Measurements from ENCODE around the gene ATP8A2.
"Not testable (repeated sequence)": the region's sequence is repeated elsewhere in the genome, so short reads cannot be mapped to it uniquely, and the experiment has no call there.

Gene ATP8A2

DNA sequence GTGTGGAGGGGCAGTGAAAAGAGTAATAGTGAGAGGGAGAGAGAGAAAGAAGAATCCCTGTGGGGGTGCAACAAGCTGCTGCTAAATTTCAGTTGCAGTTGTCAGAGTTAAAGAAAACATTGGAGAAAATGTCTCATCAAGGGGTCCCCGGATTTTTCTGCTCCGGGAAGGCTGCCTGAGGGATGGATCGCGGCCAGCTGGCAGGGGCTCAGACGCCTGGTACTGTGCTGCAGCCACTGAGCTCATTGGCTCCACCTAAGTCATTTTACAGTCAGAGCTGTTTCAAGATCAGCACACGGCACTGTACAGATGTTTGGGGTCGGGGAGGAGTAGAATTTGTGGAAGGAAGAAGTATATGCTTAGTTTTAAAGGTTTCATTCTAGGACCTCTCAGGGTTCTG lies 573.8 kb downstream of the ATP8A2 start:
- H3K36me3 ChIP-seq (ENCODE audit: insufficient read depth, low read length): no peaks in the 10 kb centered on the region
- H3K4me1 ChIP-seq (ENCODE audit: control insufficient read depth, insufficient read depth, low read length, unreplicated experiment): no peaks in the 10 kb centered on the region
- no peak overlapping the region for H3K27ac ChIP-seq (ENCODE audit: low read depth, low read length)
- no peaks in the 10 kb centered on the region for H3K79me2 ChIP-seq (ENCODE audit: control insufficient read depth, insufficient read depth, low read length, unreplicated experiment)
- no peak overlapping the region for H2AFZ ChIP-seq (ENCODE audit: low read length, unreplicated experiment)
- H3K4me3 ChIP-seq (ENCODE audit: low read depth, low read length): no peak overlapping the region
- 0 out of 2 replicates have a peak, but pooled peaks cover under 1% of the 10 kb centered on the region for H3K27me3 ChIP-seq (ENCODE audit: insufficient read depth, low read length)

DNA sequence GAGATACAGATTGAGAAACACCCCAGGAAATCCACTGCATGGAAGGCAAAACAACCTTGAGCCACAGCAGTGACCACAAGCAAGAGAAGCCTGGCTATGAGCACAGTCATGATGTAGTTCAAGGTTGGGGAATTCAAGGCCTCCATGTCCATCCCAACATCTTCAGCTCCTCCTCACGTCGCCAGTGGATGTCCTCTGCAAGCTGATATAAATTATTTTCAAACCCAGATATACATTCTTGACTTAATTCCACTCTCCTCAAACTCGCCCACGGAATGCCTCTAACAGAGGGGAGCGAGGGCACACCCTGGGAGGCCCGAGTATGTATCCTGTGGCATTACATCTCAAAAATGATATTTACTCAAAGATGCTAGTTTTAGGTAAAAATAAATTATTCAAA lies 574.5 kb downstream of the ATP8A2 start:
- no peak overlapping the region for H3K4me3 ChIP-seq (ENCODE audit: low read depth, low read length)
- H3K27me3 ChIP-seq (ENCODE audit: insufficient read depth, low read length): 0 out of 2 replicates have a peak, but pooled peaks cover 7% of the 10 kb centered on the region
- H3K79me2 ChIP-seq (ENCODE audit: control insufficient read depth, insufficient read depth, low read length, unreplicated experiment): no peaks in the 10 kb centered on the region
- no peaks in the 10 kb centered on the region for H3K36me3 ChIP-seq (ENCODE audit: insufficient read depth, low read length)
- H2AFZ ChIP-seq (ENCODE audit: low read length, unreplicated experiment): no peak overlapping the region
- H3K27ac ChIP-seq (ENCODE audit: low read depth, low read length): no peak overlapping the region
- no peaks in the 10 kb centered on the region for H3K4me1 ChIP-seq (ENCODE audit: control insufficient read depth, insufficient read depth, low read length, unreplicated experiment)

DNA sequence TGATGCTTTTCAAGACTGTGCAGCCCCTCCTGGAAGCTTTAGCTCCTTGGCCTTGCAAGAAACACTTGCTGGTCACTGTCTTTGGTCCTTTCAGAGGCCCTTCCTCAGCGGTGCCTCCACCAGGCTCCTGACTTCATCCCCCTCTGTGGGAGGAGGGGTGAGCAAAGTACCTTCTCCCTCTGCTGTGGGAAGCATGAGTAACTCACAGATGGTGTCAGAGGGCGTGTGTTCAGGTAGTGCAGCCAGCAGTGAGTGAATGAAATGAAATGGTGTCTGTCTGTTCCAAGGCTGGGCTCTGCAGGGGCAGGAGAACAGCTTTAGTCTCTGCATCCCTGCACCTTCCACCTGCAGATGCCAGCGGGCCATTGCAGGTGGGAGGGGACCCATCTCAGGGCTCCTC lies 577.1 kb downstream of the ATP8A2 start:
- 0 out of 2 replicates have a peak, but pooled peaks cover 8% of the 10 kb centered on the region for H3K27me3 ChIP-seq (ENCODE audit: insufficient read depth, low read length)
- no peak overlapping the region for H2AFZ ChIP-seq (ENCODE audit: low read length, unreplicated experiment)
- no peak overlapping the region for H3K4me3 ChIP-seq (ENCODE audit: low read depth, low read length)
- no peaks in the 10 kb centered on the region for H3K4me1 ChIP-seq (ENCODE audit: control insufficient read depth, insufficient read depth, low read length, unreplicated experiment)
- no peaks in the 10 kb centered on the region for H3K79me2 ChIP-seq (ENCODE audit: control insufficient read depth, insufficient read depth, low read length, unreplicated experiment)
- no peak overlapping the region for H3K27ac ChIP-seq (ENCODE audit: low read depth, low read length)
- H3K36me3 ChIP-seq (ENCODE audit: insufficient read depth, low read length): no peaks in the 10 kb centered on the region

DNA sequence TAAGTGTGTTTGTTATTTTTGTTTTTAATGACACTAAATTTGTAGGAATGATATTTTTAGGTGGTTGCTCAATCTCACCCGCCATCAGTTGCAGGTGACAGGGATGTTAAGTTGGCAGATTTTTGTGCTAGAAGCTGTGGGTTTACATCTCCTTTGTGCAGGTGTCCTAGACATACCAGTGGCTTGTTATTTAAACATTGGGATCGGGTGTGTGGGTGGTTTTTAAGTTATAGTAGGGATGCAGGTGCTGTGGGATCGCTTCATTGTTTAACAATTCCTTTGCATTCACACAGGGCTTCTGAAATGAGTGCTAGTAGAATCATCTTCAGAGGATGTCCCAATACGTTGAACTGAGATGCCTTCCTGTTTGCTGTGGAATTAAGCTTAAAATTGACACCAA lies 580.1 kb downstream of the ATP8A2 start:
- no peaks in the 10 kb centered on the region for H3K79me2 ChIP-seq (ENCODE audit: control insufficient read depth, insufficient read depth, low read length, unreplicated experiment)
- H3K4me3 ChIP-seq (ENCODE audit: low read depth, low read length): no peak overlapping the region
- no peaks in the 10 kb centered on the region for H3K4me1 ChIP-seq (ENCODE audit: control insufficient read depth, insufficient read depth, low read length, unreplicated experiment)
- no peak overlapping the region for H3K27ac ChIP-seq (ENCODE audit: low read depth, low read length)
- H3K27me3 ChIP-seq (ENCODE audit: insufficient read depth, low read length): 0 out of 2 replicates have a peak, but pooled peaks cover 8% of the 10 kb centered on the region
- no peaks in the 10 kb centered on the region for H3K36me3 ChIP-seq (ENCODE audit: insufficient read depth, low read length)
- no peak overlapping the region for H2AFZ ChIP-seq (ENCODE audit: low read length, unreplicated experiment)

DNA sequence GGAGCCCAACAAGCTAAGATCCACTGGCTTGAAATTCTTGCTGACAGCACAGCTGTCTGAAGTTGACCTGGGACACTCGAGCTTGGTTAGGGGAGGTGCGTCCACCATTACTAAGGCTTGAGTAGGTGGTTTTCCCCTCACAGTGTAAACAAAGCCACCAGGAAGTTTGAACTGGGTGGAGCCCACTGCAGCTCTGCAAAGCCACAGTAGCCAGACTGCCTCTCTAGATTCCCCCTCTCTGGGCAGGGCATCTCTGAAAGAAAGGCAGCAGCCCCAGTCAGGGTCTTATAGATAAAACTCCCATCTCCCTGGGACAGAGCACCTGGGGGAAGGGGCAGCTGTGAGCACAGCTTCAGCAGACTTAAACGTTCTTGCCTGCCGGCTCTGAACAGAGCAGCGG lies 582.3 kb downstream of the ATP8A2 start:
- not testable (repeated sequence) for H3K27ac ChIP-seq (ENCODE audit: low read depth, low read length); H3K79me2 ChIP-seq (ENCODE audit: control insufficient read depth, insufficient read depth, low read length, unreplicated experiment); H3K27me3 ChIP-seq (ENCODE audit: insufficient read depth, low read length); H3K36me3 ChIP-seq (ENCODE audit: insufficient read depth, low read length); H3K4me3 ChIP-seq (ENCODE audit: low read depth, low read length); H3K4me1 ChIP-seq (ENCODE audit: control insufficient read depth, insufficient read depth, low read length, unreplicated experiment); H2AFZ ChIP-seq (ENCODE audit: low read length, unreplicated experiment)

DNA sequence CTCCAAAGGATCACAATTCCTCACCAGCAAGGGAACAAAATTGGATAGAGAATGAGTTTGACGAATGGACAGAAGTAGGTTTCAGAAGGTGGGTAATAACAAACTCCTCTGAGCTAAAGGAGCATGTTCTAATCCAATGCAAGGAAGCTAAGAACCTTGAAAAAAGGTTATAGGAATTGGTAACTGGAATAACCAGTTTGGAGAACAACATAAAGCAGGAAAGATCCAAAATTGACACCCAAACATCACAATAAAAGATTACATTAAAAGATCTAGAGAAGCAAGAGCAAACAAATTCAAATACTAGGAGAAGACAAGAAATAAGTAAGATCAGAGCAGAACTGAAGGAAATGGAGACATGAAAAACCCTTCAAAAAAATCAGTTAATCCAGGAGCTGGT lies 583.2 kb downstream of the ATP8A2 start:
- H3K4me3 ChIP-seq (ENCODE audit: low read depth, low read length); H3K27ac ChIP-seq (ENCODE audit: low read depth, low read length); H3K36me3 ChIP-seq (ENCODE audit: insufficient read depth, low read length); H3K4me1 ChIP-seq (ENCODE audit: control insufficient read depth, insufficient read depth, low read length, unreplicated experiment); H2AFZ ChIP-seq (ENCODE audit: low read length, unreplicated experiment); H3K79me2 ChIP-seq (ENCODE audit: control insufficient read depth, insufficient read depth, low read length, unreplicated experiment): not testable (repeated sequence)
- 0 out of 2 replicates have a peak, but pooled peaks cover 10% of the 10 kb centered on the region for H3K27me3 ChIP-seq (ENCODE audit: insufficient read depth, low read length)

DNA sequence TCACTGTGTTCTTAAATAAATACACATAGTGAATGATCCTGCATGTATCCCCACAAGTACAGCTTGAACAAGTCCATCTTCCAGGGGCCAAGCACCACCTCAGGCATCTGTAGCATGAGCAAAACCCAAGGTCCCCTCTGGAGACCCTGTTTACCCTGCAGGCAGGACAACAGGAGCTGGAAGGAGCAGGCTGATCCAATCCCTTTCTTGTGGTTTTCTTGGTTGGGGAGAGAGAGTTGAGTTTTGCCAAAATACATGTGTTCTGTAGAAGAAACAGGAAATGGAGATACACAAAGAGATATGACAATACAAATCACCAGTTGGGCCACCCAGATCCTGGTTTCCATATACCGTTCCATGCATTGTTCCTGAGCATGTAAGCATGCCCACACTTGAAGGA lies 587.2 kb downstream of the ATP8A2 start:
- no peak overlapping the region for H3K4me3 ChIP-seq (ENCODE audit: low read depth, low read length)
- no peaks in the 10 kb centered on the region for H3K4me1 ChIP-seq (ENCODE audit: control insufficient read depth, insufficient read depth, low read length, unreplicated experiment)
- H2AFZ ChIP-seq (ENCODE audit: low read length, unreplicated experiment): no peak overlapping the region
- peaks cover 12% of the 10 kb centered on the region; the same call in 1 of the 2 replicates for H3K27me3 ChIP-seq (ENCODE audit: insufficient read depth, low read length)
- no peaks in the 10 kb centered on the region for H3K79me2 ChIP-seq (ENCODE audit: control insufficient read depth, insufficient read depth, low read length, unreplicated experiment)
- H3K27ac ChIP-seq (ENCODE audit: low read depth, low read length): no peak overlapping the region
- H3K36me3 ChIP-seq (ENCODE audit: insufficient read depth, low read length): no peaks in the 10 kb centered on the region

DNA sequence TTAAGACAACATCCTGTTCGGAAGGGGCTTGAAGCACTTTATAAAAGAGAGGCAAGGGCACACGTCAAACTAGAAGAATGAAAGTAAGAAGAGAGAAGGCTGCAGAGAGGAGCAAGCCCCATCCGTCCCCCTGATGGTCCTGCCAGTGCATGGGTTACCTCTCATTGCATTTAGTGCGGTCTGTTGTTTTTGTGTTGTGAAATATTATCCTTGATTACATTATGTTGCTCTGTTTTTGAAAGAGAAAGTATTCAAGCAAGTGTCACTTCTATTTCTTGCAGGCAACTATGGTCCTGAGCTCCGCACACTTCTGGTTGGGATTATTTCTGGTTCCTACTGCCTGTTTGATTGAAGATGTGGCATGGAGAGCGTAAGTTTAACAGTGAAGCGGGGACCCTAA lies 589.5 kb downstream of the ATP8A2 start:
- H3K27me3 ChIP-seq (ENCODE audit: insufficient read depth, low read length): peaks cover 12% of the 10 kb centered on the region; the same call in 1 of the 2 replicates
- H3K27ac ChIP-seq (ENCODE audit: low read depth, low read length): no peak overlapping the region
- H3K4me3 ChIP-seq (ENCODE audit: low read depth, low read length): no peak overlapping the region
- no peaks in the 10 kb centered on the region for H3K4me1 ChIP-seq (ENCODE audit: control insufficient read depth, insufficient read depth, low read length, unreplicated experiment)
- H3K36me3 ChIP-seq (ENCODE audit: insufficient read depth, low read length): no peaks in the 10 kb centered on the region
- H2AFZ ChIP-seq (ENCODE audit: low read length, unreplicated experiment): no peak overlapping the region
- H3K79me2 ChIP-seq (ENCODE audit: control insufficient read depth, insufficient read depth, low read length, unreplicated experiment): no peaks in the 10 kb centered on the region

DNA sequence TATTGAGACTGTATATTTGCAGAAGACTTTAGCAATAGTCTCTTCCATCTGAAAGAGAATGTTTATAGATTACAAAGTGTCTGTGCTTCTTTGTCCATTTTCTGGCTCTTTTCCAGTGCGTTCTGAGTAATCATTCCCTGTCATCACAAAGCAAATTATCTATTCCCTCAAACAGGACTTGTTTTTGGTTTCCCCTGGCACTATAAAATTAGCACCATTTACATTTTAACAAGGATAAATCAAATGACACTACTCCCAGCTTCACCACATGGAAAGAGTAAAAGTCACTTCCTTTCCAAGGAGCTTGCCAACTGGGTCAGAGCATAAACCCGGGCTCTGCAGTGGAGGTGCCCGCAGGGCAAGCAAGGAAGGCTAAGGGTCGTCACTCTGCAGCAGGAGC lies 591.9 kb downstream of the ATP8A2 start:
- H2AFZ ChIP-seq (ENCODE audit: low read length, unreplicated experiment): no peak overlapping the region
- peaks cover 12% of the 10 kb centered on the region; the same call in 1 of the 2 replicates for H3K27me3 ChIP-seq (ENCODE audit: insufficient read depth, low read length)
- H3K36me3 ChIP-seq (ENCODE audit: insufficient read depth, low read length): no peaks in the 10 kb centered on the region
- no peak overlapping the region for H3K4me3 ChIP-seq (ENCODE audit: low read depth, low read length)
- no peaks in the 10 kb centered on the region for H3K4me1 ChIP-seq (ENCODE audit: control insufficient read depth, insufficient read depth, low read length, unreplicated experiment)
- no peaks in the 10 kb centered on the region for H3K79me2 ChIP-seq (ENCODE audit: control insufficient read depth, insufficient read depth, low read length, unreplicated experiment)
- H3K27ac ChIP-seq (ENCODE audit: low read depth, low read length): no peak overlapping the region

DNA sequence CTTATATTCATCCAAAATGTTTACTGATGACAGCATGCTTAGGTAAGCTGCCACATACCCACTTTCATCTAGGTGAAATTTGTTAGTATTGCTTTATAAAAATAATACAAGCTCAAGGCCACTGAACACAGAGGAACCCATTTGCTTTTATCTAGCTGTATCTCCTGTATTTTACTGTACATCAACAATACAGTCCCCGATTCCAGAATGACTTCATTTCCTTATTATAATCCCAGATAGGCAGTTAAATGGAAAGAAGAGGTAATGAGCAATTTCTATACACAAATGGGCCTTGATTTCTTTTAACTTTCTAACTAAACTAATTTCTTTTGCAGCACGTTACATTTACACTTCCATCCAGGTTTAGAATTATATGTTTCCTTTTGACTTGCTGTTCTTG lies 593.8 kb downstream of the ATP8A2 start:
- Histone ChIP-seq H3K27ac (ENCODE audit: low read depth, low read length) (no peak overlapping the region), H3K4me3 (ENCODE audit: low read depth, low read length) (no peak overlapping the region), H3K79me2 (ENCODE audit: control insufficient read depth, insufficient read depth, low read length, unreplicated experiment) (no peaks in the 10 kb centered on the region), H3K4me1 (ENCODE audit: control insufficient read depth, insufficient read depth, low read length, unreplicated experiment) (no peaks in the 10 kb centered on the region), H3K27me3 (ENCODE audit: insufficient read depth, low read length) (peaks cover 9% of the 10 kb centered on the region; the same call in 1 of the 2 replicates), H2AFZ (ENCODE audit: low read length, unreplicated experiment) (no peak overlapping the region), H3K36me3 (ENCODE audit: insufficient read depth, low read length) (no peaks in the 10 kb centered on the region)

DNA sequence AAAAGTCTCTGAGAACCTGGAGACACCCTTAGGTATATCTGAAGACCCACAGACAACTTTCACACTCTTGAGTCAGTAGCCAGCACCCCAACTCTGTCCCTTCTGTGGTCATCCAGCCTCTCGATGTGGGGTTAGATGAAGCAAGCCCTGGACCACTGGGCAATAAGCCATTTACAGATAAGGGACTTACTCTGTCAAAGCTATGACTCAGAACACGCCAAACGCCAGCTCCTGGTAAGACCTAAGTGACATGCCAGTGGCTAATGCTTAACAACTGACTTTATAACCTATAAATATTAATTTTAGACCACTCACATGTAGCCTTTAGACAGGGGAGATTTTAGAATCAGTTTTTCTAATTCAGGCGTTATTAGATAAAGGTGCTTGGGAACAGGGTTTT lies 594.3 kb downstream of the ATP8A2 start:
- Histone ChIP-seq H2AFZ (ENCODE audit: low read length, unreplicated experiment) (no peak overlapping the region), H3K27ac (ENCODE audit: low read depth, low read length) (no peak overlapping the region), H3K27me3 (ENCODE audit: insufficient read depth, low read length) (peaks cover 4% of the 10 kb centered on the region; the same call in 1 of the 2 replicates), H3K79me2 (ENCODE audit: control insufficient read depth, insufficient read depth, low read length, unreplicated experiment) (no peaks in the 10 kb centered on the region), H3K36me3 (ENCODE audit: insufficient read depth, low read length) (no peaks in the 10 kb centered on the region), H3K4me3 (ENCODE audit: low read depth, low read length) (no peak overlapping the region), H3K4me1 (ENCODE audit: control insufficient read depth, insufficient read depth, low read length, unreplicated experiment) (no peaks in the 10 kb centered on the region)

Data from ACC112 (cell line).